Stomach (tissue), 4 donors: ENCODE results near the gene UBE2U.

Experiments
- CTCF ChIP-seq, 7 experiments: fragments of 450-650 bp in 4 of 7; fragments of 200-600 bp in 3 of 7; sonication (generic) in 3 of 7; IDR thresholded peaks; one replicate each; pipeline ENCODE4 v1.5.1; 2016 to 2019; ENCODE audit warnings: antibody characterized with exemption in 7 of 7, control low read depth in 2 of 7, mild to moderate bottlenecking in 1 of 7
- EP300 ChIP-seq: sonication (generic); formaldehyde crosslinking; IDR thresholded peaks from one replicate; pipeline ENCODE4 v1.6.1; 2017; ENCODE audit warnings: antibody characterized with exemption
- POLR2A ChIP-seq, 4 donors: fragments of 450-650 bp; IDR thresholded peaks; one replicate each; pipeline ENCODE4 v1.6.1; 2016; ENCODE audit warnings: antibody characterized with exemption in 4 of 4, control low read depth in 2 of 4, mild to moderate bottlenecking in 1 of 4, moderate library complexity in 1 of 4
- POLR2AphosphoS5 ChIP-seq, 3 donors: sonication (generic); formaldehyde crosslinking; IDR thresholded peaks; one replicate each; pipeline ENCODE4 v1.6.1; 2016; ENCODE audit warnings: antibody characterized with exemption in 3 of 3

DNA sequence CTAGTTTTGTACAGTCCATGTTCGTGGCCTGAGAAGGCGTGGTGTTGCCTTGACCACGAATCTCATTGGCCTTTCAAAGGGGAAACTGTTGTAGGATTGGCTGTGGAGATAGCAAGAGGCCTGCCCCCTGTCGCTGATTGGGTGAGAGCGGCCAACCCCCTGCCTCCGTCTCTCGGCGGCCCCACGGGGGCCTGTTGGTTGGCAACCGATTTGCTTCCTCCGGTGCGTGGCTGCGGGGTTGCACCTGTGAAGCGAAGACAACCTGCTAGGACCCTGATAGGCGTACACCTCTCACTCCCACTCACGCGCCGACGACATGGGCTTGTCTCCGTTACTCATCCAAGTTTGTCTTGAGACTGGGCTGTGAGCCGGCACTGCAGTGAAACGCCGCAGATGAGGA lies at the start of gene UBE2U:
- no peak for TF ChIP-seq CTCF (IDR thresholded peaks at IDR 0.05)
- TF ChIP-seq POLR2A (IDR thresholded peaks at IDR 0.05), result no peak
- no peak for TF ChIP-seq EP300
- no peak for TF ChIP-seq POLR2AphosphoS5 (IDR thresholded peaks at IDR 0.05)
